GM23338 (cell line): ENCODE data around the gene SYNRG. TPM values are rescaled to one million over a fixed set of nuclear protein-coding genes. Genes with fewer than 3 reads are reported as not detected.

Experiments used
- ATAC-seq: fragments of 200-7000 bp; cut with Tn5 transposase; 3 replicates; pipeline ENCODE4 v1.9.1; 2020
- DNase-seq: peaks from one replicate; pipeline ENCODE4 v3.0.0-alpha.2; 2015; ENCODE audit warnings: low spot score
- H2AFZ ChIP-seq: fragments of 200-600 bp; sonication (generic); 2 replicates; pipeline ENCODE4 v1.8.0; 2016; ENCODE audit warnings: antibody characterized with exemption, mild to moderate bottlenecking, moderate library complexity
- H3F3A ChIP-seq: fragments of 200-600 bp; sonication (generic); replicated peaks from 2 replicates; pipeline ENCODE4 v1.8.0; 2017; ENCODE audit warnings: antibody characterized with exemption, mixed run types, low read depth
- H3K27ac ChIP-seq: fragments of 200-600 bp; sonication (generic); 2 replicates; pipeline ENCODE4 v1.6.1; 2016; ENCODE audit warnings: low read depth
- H3K27me3 ChIP-seq: fragments of 200-600 bp; sonication (generic); 2 replicates; pipeline ENCODE4 v1.8.0; 2016; ENCODE audit warnings: mild to moderate bottlenecking, mixed run types, moderate library complexity; ENCODE audit not compliant: insufficient read depth
- H3K36me3 ChIP-seq: fragments of 200-600 bp; sonication (generic); 2 replicates; pipeline ENCODE4 v1.8.0; 2016; ENCODE audit warnings: mild to moderate bottlenecking; ENCODE audit not compliant: insufficient read depth
- H3K4me1 ChIP-seq: fragments of 200-600 bp; sonication (generic); 2 replicates; pipeline ENCODE4 v1.8.0; 2016; ENCODE audit warnings: mild to moderate bottlenecking, moderate library complexity; ENCODE audit not compliant: insufficient read depth
- H3K4me2 ChIP-seq: fragments of 200-600 bp; sonication (generic); 2 replicates; pipeline ENCODE4 v1.7.1; 2017; ENCODE audit warnings: mixed run types
- H3K4me3 ChIP-seq: fragments of 200-600 bp; sonication (generic); 2 replicates; pipeline ENCODE4 v1.6.1; 2016; ENCODE audit warnings: mixed run types
- H3K79me2 ChIP-seq: fragments of 200-600 bp; sonication (generic); replicated peaks from 2 replicates; pipeline ENCODE4 v1.8.0; 2017; ENCODE audit warnings: mild to moderate bottlenecking; ENCODE audit not compliant: insufficient read depth
- H3K9me2 ChIP-seq: fragments of 200-600 bp; sonication (generic); 2 replicates; pipeline ENCODE4 v1.8.0; 2017; ENCODE audit not compliant: insufficient read depth
- H4K20me1 ChIP-seq: fragments of 200-600 bp; sonication (generic); replicated peaks from 2 replicates; pipeline ENCODE4 v1.8.0; 2017; ENCODE audit warnings: mild to moderate bottlenecking; ENCODE audit not compliant: insufficient read depth
- H3K27ac Mint-ChIP-seq: 2 replicates; pipeline ENCODE4 v1.8.0; 2020; ENCODE audit warnings: inconsistent platforms, mild to moderate bottlenecking, moderate library complexity, mixed read lengths
- H3K27me3 Mint-ChIP-seq: 3 replicates; pipeline ENCODE4 v1.8.0; 2022; ENCODE audit warnings: low read depth, mild to moderate bottlenecking, moderate library complexity, mixed read lengths, inconsistent platforms; ENCODE audit not compliant: insufficient read depth, poor library complexity
- H3K36me3 Mint-ChIP-seq: 3 replicates; pipeline ENCODE4 v1.8.0; 2021; ENCODE audit warnings: low read depth, mild to moderate bottlenecking, inconsistent platforms, moderate library complexity, mixed read lengths
- H3K4me1 Mint-ChIP-seq: 3 replicates; pipeline ENCODE4 v1.8.0; 2020; ENCODE audit warnings: mild to moderate bottlenecking, inconsistent platforms, mixed read lengths
- H3K4me3 Mint-ChIP-seq: 3 replicates; pipeline ENCODE4 v1.8.0; 2021; ENCODE audit warnings: moderate library complexity, mild to moderate bottlenecking, inconsistent platforms, mixed read lengths
- H3K9me3 Mint-ChIP-seq: 3 replicates; pipeline ENCODE4 v1.8.0; 2020; ENCODE audit warnings: moderate library complexity, mild to moderate bottlenecking, inconsistent platforms, mixed read lengths
- CREB1 ChIP-seq: fragments of 250-450 bp; sonication (Bioruptor Pico); IDR thresholded peaks from 2 replicates; pipeline ENCODE4 v1.5.0; 2020; ENCODE audit warnings: low read depth, mild to moderate bottlenecking, moderate library complexity
- CTCF ChIP-seq, 2 experiments: fragments of 200-600 bp in 1 of 2; sonication (generic) in 1 of 2; conservative IDR thresholded peaks; 2 replicates each; pipeline versions ENCODE4 v1.5.1 to v1.6.1; 2016 to 2017; ENCODE audit warnings: antibody characterized with exemption in 2 of 2, low read depth in 2 of 2, mild to moderate bottlenecking in 2 of 2, moderate library complexity in 1 of 2
- EZH2 ChIP-seq: fragments of 200-600 bp; sonication (generic); IDR thresholded peaks from one replicate; pipeline ENCODE4 v1.8.0; 2017; ENCODE audit warnings: antibody characterized with exemption, mild to moderate bottlenecking, low read depth; ENCODE audit not compliant: unreplicated experiment
- EZH2phosphoT487 ChIP-seq: fragments of 200-600 bp; sonication (generic); IDR thresholded peaks from one replicate; pipeline ENCODE4 v1.8.1; 2018; ENCODE audit warnings: antibody characterized with exemption; ENCODE audit not compliant: unreplicated experiment
- JUNB ChIP-seq: IDR thresholded peaks from one replicate; pipeline ENCODE4 v1.6.1; 2016; ENCODE audit warnings: antibody characterized with exemption; ENCODE audit not compliant: unreplicated experiment
- NANOG ChIP-seq: IDR thresholded peaks from 2 replicates; pipeline ENCODE4 v1.6.1; 2016; ENCODE audit warnings: antibody characterized with exemption, borderline replicate concordance
- POLR2AphosphoS5 ChIP-seq: IDR thresholded peaks from 2 replicates; pipeline ENCODE4 v1.6.1; 2016; ENCODE audit warnings: antibody characterized with exemption, low read depth
- STAT1 ChIP-seq: IDR thresholded peaks from one replicate; pipeline ENCODE4 v1.6.1; 2016; ENCODE audit warnings: antibody characterized with exemption; ENCODE audit not compliant: unreplicated experiment
- ZNF114 ChIP-seq: fragments of 250-450 bp; sonication (Bioruptor Pico); IDR thresholded peaks from 2 replicates; pipeline ENCODE4 v1.5.0; 2020; ENCODE audit warnings: mild to moderate bottlenecking, moderate library complexity
- ZNF331 ChIP-seq: fragments of 250-450 bp; sonication (Bioruptor Pico); IDR thresholded peaks from 2 replicates; pipeline ENCODE4 v1.5.0; 2020; ENCODE audit warnings: low read depth, mild to moderate bottlenecking, moderate library complexity
- polyA plus RNA-seq: library from polyadenylated mRNA; unstranded; fragments of >200 nt; fragmentation: Nextera tagmentation; extraction: Ambion mirVana; gene quantifications from 2 replicates; pipeline ENCODE4 v1.2.1, GENCODE V29; 2016
- total RNA-seq: library from RNA; depleted of rRNA; stranded (reverse); fragments of >200 nt; shearing (Covaris generic); gene quantifications from 2 replicates; pipeline ENCODE4 v1.2.3, GENCODE V29; 2014
- TF ChIP-seq, protein P1 (sequence below): IDR thresholded peaks from one replicate; pipeline ENCODE4 v1.6.1; 2018; ENCODE audit warnings: antibody characterized with exemption; ENCODE audit not compliant: unreplicated experiment
- TF ChIP-seq, protein P2 (sequence below): IDR thresholded peaks from 2 replicates; pipeline ENCODE4 v1.6.1; 2016; ENCODE audit warnings: antibody characterized with exemption

The SYNRG gene
- total and polyA plus RNA-seq, 2 experiments from 2014 or later = 18.6 to 22.6 TPM

GRCh38 chr17:37479025-37479424, 130.2 kb downstream of the SYNRG start:
- ATAC-seq (no peak), DNase-seq (no peak)
- H3K4me1 Mint-ChIP-seq = peaks cover 31% of the 10 kb centered on the region
- Histone ChIP-seq H3K4me3 (no peak overlapping the region), H3F3A (no peaks in the 10 kb centered on the region), H4K20me1 (no peaks in the 10 kb centered on the region; the same call in 1 of the 2 replicates), H3K4me2 (no peak overlapping the region), H3K79me2 (no peaks in the 10 kb centered on the region), H3K36me3 (peaks cover 21% of the 10 kb centered on the region), H3K9me2 (no peaks in the 10 kb centered on the region), H2AFZ (no peak overlapping the region), H3K27ac (peak overlapping the region; percentile 35; the same call in 1 of the 2 replicates), H3K27me3 (no peaks in the 10 kb centered on the region), H3K4me1 (peaks cover 19% of the 10 kb centered on the region)
- H3K27ac Mint-ChIP-seq = peak overlapping the region; percentile 1; the same call in 1 of the 2 replicates
- peaks cover 3% of the 10 kb centered on the region for H3K27me3 Mint-ChIP-seq
- no peak overlapping the region for H3K4me3 Mint-ChIP-seq
- H3K36me3 Mint-ChIP-seq = peaks cover 38% of the 10 kb centered on the region
- H3K9me3 Mint-ChIP-seq = no peaks in the 10 kb centered on the region
- TF ChIP-seq CTCF (conservative IDR thresholded peaks at IDR 0.05; ENCODE audit: low read depth in 2 of 2) (no peak), JUNB (no peak), ZNF114 (CRISPR knock-in tag) (no peak), NANOG (no peak), CREB1 (CRISPR knock-in tag) (no peak), POLR2AphosphoS5 (no peak), EZH2 (no peak), STAT1 (no peak), ZNF331 (CRISPR knock-in tag) (no peak), EZH2phosphoT487 (no peak)
- TF ChIP-seq, protein P1, sequence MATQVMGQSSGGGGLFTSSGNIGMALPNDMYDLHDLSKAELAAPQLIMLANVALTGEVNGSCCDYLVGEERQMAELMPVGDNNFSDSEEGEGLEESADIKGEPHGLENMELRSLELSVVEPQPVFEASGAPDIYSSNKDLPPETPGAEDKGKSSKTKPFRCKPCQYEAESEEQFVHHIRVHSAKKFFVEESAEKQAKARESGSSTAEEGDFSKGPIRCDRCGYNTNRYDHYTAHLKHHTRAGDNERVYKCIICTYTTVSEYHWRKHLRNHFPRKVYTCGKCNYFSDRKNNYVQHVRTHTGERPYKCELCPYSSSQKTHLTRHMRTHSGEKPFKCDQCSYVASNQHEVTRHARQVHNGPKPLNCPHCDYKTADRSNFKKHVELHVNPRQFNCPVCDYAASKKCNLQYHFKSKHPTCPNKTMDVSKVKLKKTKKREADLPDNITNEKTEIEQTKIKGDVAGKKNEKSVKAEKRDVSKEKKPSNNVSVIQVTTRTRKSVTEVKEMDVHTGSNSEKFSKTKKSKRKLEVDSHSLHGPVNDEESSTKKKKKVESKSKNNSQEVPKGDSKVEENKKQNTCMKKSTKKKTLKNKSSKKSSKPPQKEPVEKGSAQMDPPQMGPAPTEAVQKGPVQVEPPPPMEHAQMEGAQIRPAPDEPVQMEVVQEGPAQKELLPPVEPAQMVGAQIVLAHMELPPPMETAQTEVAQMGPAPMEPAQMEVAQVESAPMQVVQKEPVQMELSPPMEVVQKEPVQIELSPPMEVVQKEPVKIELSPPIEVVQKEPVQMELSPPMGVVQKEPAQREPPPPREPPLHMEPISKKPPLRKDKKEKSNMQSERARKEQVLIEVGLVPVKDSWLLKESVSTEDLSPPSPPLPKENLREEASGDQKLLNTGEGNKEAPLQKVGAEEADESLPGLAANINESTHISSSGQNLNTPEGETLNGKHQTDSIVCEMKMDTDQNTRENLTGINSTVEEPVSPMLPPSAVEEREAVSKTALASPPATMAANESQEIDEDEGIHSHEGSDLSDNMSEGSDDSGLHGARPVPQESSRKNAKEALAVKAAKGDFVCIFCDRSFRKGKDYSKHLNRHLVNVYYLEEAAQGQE = no peak
- TF ChIP-seq, protein P2, sequence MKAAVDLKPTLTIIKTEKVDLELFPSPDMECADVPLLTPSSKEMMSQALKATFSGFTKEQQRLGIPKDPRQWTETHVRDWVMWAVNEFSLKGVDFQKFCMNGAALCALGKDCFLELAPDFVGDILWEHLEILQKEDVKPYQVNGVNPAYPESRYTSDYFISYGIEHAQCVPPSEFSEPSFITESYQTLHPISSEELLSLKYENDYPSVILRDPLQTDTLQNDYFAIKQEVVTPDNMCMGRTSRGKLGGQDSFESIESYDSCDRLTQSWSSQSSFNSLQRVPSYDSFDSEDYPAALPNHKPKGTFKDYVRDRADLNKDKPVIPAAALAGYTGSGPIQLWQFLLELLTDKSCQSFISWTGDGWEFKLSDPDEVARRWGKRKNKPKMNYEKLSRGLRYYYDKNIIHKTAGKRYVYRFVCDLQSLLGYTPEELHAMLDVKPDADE = no peak
